NCI-H510A treated with DMSO at 0.1 percent for 48 hours (cell line): ENCODE results near the gene NFXL1.
"Not testable (repeated sequence)": the region's sequence is repeated elsewhere in the genome, so short reads cannot be mapped to it uniquely, and the experiment has no call there.

Source experiments
- DNase-seq: peaks from one replicate; lab custom pipeline; 2025; lab: John Stamatoyannopoulos, UW

NFXL1 gene

DNA sequence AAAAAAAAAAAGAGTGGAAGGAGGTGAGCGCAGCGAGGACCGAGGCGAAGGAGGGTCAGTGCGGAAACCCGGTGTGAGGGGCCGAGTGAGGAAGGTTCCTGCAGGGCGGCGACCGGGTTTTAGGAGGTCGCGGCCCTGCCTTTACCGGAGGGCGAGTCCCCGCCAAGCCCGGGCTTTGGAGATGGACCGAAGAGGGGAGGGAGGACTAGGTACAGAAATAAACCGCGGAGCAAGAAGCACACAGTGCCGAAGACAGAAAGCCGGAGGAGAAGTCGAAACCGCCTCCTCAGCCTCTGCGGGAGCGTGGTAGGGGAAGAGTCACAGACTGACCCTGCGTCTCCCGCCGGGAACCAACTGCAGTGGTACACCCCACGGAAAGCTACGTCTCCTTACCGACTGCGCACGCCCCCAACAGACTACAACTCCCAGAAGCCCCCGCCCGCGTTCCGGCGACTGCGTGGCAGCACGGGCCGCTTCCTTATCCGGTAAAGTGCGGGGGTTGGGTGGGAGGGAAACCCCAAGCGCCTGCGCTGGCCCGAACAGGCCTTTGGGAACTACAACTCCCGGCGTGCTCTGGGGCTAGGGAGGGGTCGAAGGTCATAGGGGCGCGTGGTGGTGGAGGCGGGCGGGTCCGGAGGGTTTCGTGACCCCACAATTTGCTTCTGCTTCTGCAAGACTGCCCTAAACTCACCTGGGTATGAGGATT lies at the start of gene NFXL1:
Gene NFXL1, minus strand, starts transcription at position 364 of the 706 bp plus-strand sequence. CDS start 380 bp downstream, outside the sequence.
- peak; percentile 75 for DNase-seq

DNA sequence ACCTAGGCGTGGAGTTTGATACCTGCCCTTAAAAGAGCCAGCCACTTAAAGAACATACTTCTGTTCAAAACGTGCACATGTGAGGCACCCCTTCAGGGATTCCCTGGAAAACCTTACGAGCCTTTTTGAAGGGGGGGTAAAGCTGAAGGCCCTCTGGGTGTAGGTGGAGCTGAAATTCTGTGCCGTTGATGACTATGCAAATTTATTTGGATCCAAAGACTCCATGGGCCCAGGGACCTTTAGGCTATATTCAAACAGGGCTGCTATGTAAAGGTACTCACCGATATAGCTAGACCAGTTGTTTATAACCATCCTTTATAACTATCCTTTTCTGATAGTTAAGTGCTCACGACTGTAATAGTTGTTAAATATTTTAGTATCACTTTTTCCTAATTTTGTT lies 40.3 kb upstream of the NFXL1 start:
- DNase-seq = no peak

DNA sequence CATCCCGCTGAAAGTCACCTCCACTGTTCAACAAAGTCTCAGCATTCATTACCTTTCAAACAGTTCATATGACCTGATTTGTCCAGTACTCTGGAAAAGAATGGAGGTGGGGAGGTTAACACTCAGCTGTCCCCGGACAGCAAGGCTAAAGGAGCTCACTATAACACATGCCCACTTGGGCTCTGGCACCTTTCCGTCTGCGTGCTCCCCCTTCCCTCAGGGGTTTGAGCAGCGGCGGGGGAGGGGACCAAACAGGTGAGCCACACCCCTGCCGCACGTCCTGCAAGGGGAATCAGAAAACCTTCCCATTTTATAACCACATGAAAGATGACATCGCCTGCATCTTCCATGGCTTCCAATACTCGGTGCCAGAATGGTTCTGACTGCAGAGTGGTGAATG lies 39.9 kb upstream of the NFXL1 start:
- no peak for DNase-seq

GRCh38 chr4:47945930-47946726 lies 31.7 kb upstream of the NFXL1 start:
- DNase-seq = no peak

DNA sequence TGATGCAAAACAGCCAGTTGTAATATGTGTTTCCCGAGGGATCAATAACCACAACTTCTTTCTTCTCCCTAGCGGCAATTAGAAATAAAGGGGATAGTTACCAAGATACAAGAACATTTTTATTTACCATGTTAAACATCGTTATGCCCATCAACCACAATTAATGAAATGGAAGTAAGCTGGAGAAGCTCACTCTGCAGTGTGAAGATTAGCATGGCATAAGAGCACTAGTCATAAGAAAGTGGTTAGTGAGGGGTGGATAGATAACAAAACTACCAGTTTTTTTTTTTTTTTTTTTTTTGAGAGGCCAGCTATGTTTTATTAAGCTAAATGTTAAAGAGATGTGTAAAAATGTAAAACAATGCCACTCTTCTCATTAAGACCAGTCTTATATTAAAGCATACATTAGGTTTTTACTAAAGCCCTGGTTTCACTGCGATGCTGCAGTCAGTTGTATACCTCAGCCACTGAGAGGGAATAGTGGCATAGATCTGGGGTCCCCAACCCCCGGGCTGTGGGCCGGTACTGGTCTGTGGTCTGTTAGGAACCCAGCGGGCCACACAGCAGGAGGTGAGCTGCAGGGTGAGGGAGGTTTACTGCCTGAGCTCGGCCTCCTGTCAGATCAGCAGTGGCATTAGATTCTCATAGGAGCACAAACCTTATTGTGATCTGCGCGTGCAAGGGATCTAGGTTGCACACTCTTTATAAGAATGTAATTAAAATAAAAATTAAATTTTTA lies 27.9 kb upstream of the NFXL1 start:
- no peak for DNase-seq

DNA sequence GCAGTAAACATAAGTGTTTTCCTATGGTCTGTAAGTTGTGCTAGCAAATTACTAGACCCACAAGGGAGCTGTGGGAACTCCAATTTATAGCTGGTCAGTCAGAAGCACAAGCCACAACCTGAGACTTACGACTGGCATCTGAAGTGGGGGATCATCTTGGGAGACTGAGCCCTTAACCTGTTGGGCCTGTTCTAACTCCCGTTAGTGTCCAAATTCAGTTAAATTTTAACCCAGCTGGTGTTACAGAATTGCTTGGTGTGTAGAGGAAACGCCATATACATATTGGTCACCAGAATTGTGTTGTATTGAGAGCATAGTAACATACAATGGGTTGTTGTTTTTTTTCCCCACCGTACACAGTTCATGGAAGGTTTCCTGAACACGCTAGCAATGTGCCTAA lies 25.1 kb upstream of the NFXL1 start:
- DNase-seq = no peak

DNA sequence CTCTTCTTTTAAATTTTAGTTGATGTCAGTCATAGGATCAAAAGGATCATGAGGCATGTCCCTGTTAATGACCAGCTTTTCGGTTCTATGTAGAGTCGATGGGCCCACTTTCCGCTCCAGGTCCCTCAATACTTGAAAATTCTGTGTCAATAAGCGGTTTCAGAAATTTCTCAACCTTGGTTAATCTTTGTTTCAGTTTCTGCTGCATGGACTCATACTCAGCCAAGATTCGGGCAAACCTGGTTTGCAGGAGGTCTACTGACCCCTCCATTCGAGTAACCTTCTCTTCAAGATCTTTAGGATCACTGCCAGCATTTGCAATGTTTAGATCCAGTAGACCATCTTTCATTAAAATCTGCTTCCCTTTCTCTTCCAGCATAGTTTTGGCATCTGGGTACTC lies 22.0 kb upstream of the NFXL1 start:
- no peak for DNase-seq

DNA sequence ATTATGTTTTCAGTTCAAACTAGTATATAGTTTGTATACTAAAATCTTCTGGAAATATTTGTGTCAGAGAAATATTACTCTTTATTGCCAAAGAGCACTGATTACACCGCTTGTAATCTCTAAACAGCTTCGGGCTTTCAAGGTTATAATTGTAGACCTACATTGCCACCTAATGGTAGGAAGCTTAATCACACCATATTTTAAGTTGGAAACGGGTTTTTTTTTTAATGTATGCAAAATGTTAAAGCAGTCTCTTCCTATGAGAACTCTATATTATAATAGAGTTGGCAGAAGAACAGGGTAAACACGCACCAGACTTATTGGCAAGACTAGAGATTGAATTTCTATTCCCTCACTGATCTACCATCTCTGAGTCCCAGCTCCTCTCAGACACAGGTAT lies 19.5 kb upstream of the NFXL1 start:
- peak; percentile 14 for DNase-seq

DNA sequence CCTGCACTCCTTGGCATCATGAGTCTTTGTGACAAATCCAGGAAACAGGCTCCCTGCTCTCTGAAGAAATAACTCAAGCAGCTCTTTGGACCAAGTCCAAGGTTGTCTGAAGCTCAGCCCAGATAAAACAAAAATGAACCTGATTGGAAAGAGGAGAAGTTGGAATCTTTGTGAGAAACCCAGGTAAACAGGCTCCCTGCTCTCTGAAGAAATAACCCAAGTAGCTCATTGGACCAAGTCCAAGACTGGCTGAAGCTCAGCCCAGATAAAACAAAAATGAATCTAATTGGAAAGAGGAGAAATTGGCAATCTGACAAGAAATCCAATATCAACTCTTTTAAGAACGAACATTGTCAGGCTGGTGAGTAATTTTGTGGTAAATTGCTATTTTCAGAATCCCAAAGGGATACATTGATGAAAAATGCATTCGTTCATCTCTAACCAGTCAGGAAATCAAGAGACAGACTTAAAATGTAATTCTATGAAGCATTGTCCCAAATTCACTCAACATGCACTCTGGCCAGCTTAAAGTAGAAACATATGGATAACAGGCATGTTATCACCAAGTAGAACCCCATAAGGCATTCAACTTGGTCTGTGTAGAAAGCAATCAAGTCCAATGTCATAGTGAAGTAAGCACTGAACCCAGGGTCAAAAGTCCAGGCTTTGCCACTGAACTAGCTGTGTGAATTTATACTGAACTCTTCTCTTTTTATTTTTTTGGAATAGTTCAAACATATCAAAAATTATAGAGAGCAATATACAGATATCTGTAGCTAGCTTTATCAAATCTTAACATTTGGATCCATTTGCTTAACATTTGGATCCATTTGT lies 16.8 kb upstream of the NFXL1 start:
- DNase-seq = no peak

DNA sequence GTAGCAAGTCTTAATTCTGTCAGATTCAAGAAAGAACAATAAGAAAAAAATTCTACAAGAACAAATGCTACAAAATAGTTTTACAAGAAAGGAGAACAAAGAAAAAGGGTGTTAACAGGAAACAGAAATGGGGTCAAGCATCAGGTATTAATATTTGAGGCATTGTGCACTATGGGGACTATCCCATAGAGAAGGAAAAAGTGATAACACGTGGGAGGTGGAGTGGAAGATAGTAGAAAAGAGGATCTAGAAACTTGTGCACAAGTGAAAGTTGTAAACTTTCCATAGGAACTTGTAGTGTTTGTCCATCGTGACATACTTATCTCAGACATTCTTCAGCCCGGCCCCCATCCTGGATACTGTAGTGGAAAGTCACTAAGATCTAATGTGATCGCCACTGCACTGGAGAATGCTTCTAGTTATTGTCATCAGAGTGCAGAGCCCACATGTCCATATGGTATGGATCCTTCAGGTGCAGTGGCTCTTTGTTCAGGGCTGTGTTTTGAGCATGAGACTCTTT lies 15.4 kb upstream of the NFXL1 start:
- no peak for DNase-seq

DNA sequence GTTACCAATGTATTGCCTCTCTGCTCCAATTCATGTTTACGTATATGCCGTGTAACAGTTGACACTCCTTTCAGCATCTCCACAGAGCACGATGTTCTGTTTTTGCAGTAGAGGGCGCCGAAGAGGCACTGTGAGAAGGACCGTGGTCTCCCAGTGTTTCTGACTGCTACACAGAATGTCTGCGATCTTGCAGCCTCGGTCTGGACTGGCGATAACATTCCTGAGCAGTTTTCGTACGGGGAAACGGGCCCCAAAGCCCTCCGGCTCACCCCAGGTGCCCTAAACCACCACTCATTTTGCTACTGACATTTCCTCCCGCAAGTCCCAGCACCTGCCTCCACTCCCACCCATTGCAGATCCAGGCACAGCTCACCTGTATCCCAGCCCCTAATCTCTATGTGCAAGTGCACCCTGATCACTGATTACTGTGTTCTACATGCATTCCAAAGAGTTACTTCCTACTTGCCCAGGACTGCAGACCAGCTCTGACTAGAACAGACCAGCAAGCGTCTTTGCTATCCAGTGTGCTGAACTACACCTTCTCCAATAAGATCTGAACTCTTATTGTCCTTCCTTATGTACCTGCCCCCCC lies 12.4 kb upstream of the NFXL1 start:
- DNase-seq = no peak

DNA sequence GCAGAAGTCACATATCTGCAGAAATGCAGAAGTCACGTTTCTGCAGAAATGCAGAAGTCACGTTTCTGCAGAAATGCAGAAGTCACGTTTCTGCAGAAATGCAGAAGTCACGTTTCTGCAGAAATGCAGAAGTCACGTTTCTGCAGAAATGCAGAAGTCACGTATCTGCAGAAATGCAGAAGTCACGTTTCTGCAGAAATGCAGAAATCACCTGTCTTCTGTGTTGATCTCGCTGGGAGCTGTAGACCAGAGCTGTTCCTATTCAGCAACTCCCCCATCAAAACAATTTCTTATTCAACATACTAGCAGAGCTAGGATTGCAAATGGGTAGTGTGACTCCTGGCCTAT lies 8.9 kb upstream of the NFXL1 start:
- DNase-seq = not testable (repeated sequence)

- DNase-seq = not testable (repeated sequence)
Measured at GRCh38 chr4:47922436-47923260, 8.3 kb upstream of the NFXL1 start.

DNA sequence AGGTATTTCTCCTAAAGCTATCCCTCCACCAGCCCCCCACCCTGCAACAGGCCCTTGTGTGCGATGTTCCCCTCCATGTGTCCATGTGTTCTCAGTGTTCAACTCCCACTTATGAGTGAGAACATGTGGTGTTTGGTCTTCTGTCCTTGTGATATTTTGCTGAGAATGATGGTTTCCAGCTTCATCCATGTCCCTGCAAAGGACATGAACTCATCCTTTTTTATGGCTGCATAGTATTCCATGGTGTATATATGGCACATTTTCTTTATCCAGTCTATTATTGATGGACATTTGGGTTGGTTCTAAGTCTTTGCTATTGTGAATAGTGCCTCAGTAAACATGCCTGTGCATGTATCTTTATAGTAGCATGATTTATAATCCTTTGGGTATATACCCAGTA lies 2.8 kb upstream of the NFXL1 start:
- not testable (repeated sequence) for DNase-seq

DNA sequence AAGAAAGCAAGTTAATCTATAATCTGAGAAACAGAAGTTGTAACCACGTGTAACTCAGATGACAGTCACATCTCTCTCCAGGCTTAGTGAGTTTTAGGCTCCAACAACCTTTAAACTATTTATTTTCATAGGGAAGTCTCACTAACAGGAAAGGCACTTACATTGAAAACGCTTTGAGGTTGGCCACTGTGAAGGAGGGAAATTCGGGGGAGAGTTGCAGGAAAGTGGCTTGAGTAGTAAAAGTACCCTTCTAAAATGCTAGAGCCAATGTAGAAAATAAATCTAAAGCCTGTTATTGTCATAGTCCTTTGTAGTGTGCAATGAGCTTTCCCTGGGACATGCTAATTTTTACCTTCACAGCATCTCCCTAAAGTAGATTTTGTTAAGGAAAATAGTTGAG lies 995 bp upstream of the NFXL1 start:
- no peak for DNase-seq

GRCh38 chr4:47914926-47915237 lies 499 bp upstream of the NFXL1 start:
- no peak for DNase-seq

DNA sequence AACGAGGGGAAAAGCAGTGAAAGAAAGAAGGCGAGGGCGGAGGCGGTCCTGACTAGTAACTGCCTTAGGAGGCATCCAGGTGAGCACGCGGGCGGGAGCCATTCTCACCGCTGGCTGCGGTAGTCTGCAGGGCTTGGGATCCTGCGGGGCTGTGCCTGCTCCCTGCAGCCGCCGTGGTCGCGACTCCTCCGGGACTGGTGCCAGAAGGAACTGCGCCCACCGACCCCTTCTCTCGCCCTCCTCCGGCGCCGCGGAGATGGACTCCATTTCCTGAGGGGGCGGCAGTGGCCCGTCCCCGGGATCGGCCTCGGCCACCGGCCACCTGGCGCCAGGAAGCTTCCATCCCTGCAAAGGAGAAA lies 543 bp downstream of the NFXL1 start:
- peak; percentile 19 for DNase-seq

DNA sequence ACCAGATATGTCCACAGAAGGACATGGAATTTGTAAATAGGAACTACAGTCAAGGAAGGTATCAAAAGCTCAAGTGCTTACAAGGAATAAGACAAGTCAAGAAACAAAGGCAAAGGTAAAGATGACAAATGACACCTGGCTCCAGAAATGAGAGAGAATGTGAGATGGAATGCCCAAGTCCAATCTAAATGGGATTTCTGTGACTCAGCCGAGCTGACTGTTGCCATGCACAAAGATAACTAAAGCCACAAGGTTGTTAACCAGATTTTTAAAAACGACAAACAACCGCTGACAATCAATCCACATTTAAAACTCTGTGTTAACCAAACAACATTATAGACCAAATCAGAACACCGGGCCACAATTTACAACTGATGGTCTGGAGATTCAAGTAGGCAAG lies 1.1 kb downstream of the NFXL1 start:
- DNase-seq = no peak

GRCh38 chr4:47907089-47907646 lies 7.2 kb downstream of the NFXL1 start:
- DNase-seq = no peak

DNA sequence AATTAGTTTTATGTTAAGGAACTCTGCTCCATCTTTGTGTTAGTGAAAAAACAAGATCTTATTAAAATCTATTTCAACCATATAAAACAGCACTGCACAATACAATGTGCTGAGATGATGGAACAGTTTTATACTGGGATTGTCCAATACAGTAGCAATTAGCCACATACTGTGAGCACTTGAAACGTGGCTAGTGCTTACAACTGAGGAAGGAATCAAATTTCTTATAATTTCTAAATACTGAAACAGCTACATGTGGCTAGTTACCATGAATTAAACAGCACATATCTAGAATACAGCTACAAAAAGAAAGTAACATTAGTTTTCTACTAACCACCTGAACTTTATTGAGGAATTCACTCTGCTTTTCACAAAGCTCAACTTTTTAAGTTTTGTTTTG lies 14.7 kb downstream of the NFXL1 start:
- DNase-seq = no peak
